Testis (tissue), 2 donors: ENCODE results near the gene SLTM.

Source experiments
- CTCF ChIP-seq, 3 experiments: fragments of 450-650 bp in 2 of 3; fragments of 200-600 bp in 1 of 3; sonication (generic) in 1 of 3; IDR thresholded peaks; one replicate each; pipeline ENCODE4 v1.5.1; 2016 to 2019; ENCODE audit warnings: antibody characterized with exemption in 3 of 3, mild to moderate bottlenecking in 2 of 3, moderate library complexity in 1 of 3
- POLR2A ChIP-seq: fragments of 450-650 bp; IDR thresholded peaks from one replicate; pipeline ENCODE4 v1.6.1; 2017; ENCODE audit warnings: antibody characterized with exemption, mild to moderate bottlenecking, moderate library complexity

GRCh38 chr15:58926823-58927222 lies 6.7 kb downstream of the SLTM start:
- TF ChIP-seq CTCF (IDR thresholded peaks at IDR 0.05) (no peak), POLR2A (no peak)
